Omental fat pad (tissue), 4 donors: ENCODE results near the gene ANTXR1. TPM values are rescaled to one million over a fixed set of nuclear protein-coding genes. Genes with fewer than 3 reads are reported as not detected.

Source experiments
- ATAC-seq: fragments of 150-250 bp; one replicate; pipeline ENCODE4 v1.9.1; 2016; ENCODE audit warnings: mild to moderate bottlenecking, moderate library complexity; ENCODE audit not compliant: low FRiP score
- DNase-seq: peaks from one replicate; pipeline ENCODE4 v3.0.0-alpha.2; 2019; ENCODE audit warnings: low spot score
- total RNA-seq, 4 donors: library from RNA; depleted of rRNA; stranded (reverse); fragments of >200 nt; gene quantifications; one replicate each; pipeline ENCODE4 v1.1.0, GENCODE V29; 2016
- TF ChIP-seq, protein P1 (sequence below), 3 donors: fragments of 450-650 bp; IDR thresholded peaks; one replicate each; pipeline ENCODE4 v1.5.1; 2016 to 2017; ENCODE audit warnings: antibody characterized with exemption in 3 of 3, mild to moderate bottlenecking in 3 of 3, moderate library complexity in 2 of 3

ANTXR1 gene
- total RNA-seq, 4 donors from 2014 or later, result 27.7 to 49.1 (median 37.1) TPM

- ATAC-seq (no peak), DNase-seq (no peak)
- TF ChIP-seq, protein P1, sequence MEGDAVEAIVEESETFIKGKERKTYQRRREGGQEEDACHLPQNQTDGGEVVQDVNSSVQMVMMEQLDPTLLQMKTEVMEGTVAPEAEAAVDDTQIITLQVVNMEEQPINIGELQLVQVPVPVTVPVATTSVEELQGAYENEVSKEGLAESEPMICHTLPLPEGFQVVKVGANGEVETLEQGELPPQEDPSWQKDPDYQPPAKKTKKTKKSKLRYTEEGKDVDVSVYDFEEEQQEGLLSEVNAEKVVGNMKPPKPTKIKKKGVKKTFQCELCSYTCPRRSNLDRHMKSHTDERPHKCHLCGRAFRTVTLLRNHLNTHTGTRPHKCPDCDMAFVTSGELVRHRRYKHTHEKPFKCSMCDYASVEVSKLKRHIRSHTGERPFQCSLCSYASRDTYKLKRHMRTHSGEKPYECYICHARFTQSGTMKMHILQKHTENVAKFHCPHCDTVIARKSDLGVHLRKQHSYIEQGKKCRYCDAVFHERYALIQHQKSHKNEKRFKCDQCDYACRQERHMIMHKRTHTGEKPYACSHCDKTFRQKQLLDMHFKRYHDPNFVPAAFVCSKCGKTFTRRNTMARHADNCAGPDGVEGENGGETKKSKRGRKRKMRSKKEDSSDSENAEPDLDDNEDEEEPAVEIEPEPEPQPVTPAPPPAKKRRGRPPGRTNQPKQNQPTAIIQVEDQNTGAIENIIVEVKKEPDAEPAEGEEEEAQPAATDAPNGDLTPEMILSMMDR (IDR thresholded peaks at IDR 0.05), result no peak
Measured at GRCh38 chr2:69067026-69067630, 54.1 kb downstream of the ANTXR1 start.

DNA sequence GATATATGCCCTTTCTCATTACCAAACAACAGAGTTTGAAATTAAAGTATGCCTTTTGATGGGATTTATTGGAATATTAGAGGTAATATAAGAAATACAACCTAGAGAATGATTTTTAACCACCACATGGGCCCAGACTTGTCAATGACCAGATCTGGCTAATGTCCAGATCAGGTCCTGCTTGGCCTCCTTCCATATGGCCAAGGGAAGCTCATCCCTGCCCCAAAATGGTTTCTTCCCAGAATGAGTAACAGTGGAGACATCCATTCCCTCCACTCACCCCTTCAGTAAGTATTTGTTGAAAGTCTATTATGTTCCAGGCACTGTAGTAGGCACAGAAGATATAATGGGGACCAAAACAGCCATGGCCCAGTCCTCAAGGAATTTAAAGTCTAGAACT, 54.9 kb downstream of the ANTXR1 start:
- TF ChIP-seq, protein P1 (IDR thresholded peaks at IDR 0.05), result no peak
- ATAC-seq (no peak), DNase-seq (no peak)

GRCh38 chr2:69070969-69071368, 58.0 kb downstream of the ANTXR1 start:
- DNase-seq, result no peak
- TF ChIP-seq, protein P1 (IDR thresholded peaks at IDR 0.05), result no peak
- no peak for ATAC-seq

GRCh38 chr2:69073928-69074570, 61.1 kb downstream of the ANTXR1 start:
- TF ChIP-seq, protein P1 (IDR thresholded peaks at IDR 0.05), result no peak
- DNase-seq (no peak), ATAC-seq (peak; percentile 89)

- TF ChIP-seq, protein P1 (IDR thresholded peaks at IDR 0.05), result no peak
- ATAC-seq, result no peak
- DNase-seq, result no peak
Measured at GRCh38 chr2:69074918-69075317, 61.9 kb downstream of the ANTXR1 start.

DNA sequence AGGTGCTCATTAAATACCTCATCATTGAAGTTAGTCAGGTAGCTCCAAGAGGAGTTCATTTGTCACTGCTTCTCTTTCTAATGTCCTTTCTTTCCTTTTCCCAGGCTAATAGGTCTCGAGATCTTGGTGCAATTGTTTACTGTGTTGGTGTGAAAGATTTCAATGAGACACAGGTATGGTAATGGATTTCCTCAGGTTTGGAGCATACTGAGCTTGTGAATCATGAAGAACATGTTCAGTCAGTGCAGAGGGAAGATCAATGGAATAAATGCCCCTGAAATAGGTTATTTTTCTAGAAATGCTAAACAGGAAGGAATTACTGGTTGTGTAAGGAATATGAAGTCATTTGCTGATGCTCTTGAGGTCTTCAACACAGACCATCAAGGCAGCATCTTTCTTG, 62.5 kb downstream of the ANTXR1 start:
- DNase-seq (no peak), ATAC-seq (no peak)
- TF ChIP-seq, protein P1 (IDR thresholded peaks at IDR 0.05), result no peak

- DNase-seq (no peak), ATAC-seq (no peak)
- TF ChIP-seq, protein P1 (IDR thresholded peaks at IDR 0.05), result no peak
Measured at GRCh38 chr2:69076601-69077000, 63.6 kb downstream of the ANTXR1 start.
